Tibial artery (tissue), 4 donors: Measurements from ENCODE around the gene ZNF277.

Experiments
- DNase-seq, 2 donors: peaks; one replicate each; pipeline ENCODE4 v3.0.0-alpha.2; 2019
- H3K27ac ChIP-seq, 2 donors: fragments of 200-600 bp; sonication (generic) in 1 of 2; 1 replicate in 1 of 2; 2 replicates in 1 of 2; pipeline ENCODE4 v1.5.1; 2018 to 2019; ENCODE audit warnings: mild to moderate bottlenecking in 1 of 2
- H3K27me3 ChIP-seq, 2 donors: fragments of 200-600 bp; sonication (generic) in 1 of 2; one replicate each; pipeline versions ENCODE4 v1.5.1 to v1.6.0; 2016 to 2019
- H3K36me3 ChIP-seq, 3 donors: fragments of 200-600 bp; sonication (generic) in 2 of 3; one replicate each; pipeline ENCODE4 v1.5.1; 2016 to 2019; ENCODE audit warnings: mild to moderate bottlenecking in 2 of 3
- H3K4me1 ChIP-seq, 4 donors: fragments of 200-600 bp; sonication (generic) in 2 of 4; 1 replicate in 3 of 4; 2 replicates in 1 of 4; pipeline ENCODE4 v1.5.1; 2016 to 2019
- H3K4me3 ChIP-seq, 2 donors: fragments of 200-600 bp; sonication (generic) in 1 of 2; 1 replicate in 1 of 2; 2 replicates in 1 of 2; pipeline ENCODE4 v1.5.1; 2018 to 2019; ENCODE audit warnings: mild to moderate bottlenecking in 2 of 2
- H3K9me3 ChIP-seq, 3 donors: fragments of 200-600 bp; sonication (generic) in 1 of 3; one replicate each; pipeline ENCODE4 v1.5.1; 2016 to 2019
- intact Hi-C: fragments of 100-400 bp; cut with DNase I; formaldehyde crosslinking; loops from one replicate; pipeline ENCODE4 v1.15.0; 2023; ENCODE audit warnings: low total_unique reads
- TF ChIP-seq, protein P1 (sequence below), 2 experiments: fragments of 200-600 bp in 1 of 2; fragments of 450-650 bp in 1 of 2; IDR thresholded peaks; one replicate each; pipeline ENCODE4 v1.5.1; 2017 to 2019; ENCODE audit warnings: antibody characterized with exemption in 2 of 2, mild to moderate bottlenecking in 1 of 2, moderate library complexity in 1 of 2

Gene ZNF277

DNA sequence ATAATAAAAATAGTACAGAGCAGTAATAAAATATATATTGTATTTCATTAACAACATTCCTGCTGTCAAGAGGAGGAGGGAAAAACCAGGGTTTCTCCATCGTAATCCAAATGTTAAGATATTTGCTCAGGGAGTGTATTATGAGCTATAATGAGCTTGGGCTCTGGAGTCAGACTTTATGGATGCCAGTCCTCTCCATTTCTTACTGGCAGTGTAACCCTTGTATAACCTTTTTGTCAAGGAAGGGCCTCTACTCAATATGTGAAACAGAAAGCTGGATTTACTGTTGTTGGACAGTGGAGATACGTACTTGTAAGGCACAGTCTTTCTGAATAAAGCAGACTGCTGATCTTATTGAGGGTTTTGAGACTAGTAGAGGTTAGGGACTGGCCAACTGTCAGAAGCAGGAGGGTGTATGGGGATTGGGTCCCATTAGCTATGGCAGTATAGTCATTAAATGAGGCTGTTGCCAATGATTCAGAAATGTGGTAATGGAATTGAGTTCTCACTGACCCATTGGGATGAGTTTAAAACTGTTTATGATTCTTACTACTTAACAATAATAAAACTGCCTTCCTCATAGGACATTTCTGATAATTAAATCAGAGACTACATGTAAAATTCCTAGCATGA lies 56.5 kb downstream of the ZNF277 start:
- no peak for DNase-seq
- Histone ChIP-seq H3K27ac (no peak overlapping the region), H3K4me3 (no peak overlapping the region), H3K9me3 (no peaks in the 10 kb centered on the region), H3K27me3 (no peaks in the 10 kb centered on the region), H3K36me3 (no peaks in the 10 kb centered on the region), H3K4me1 (peaks cover 0 to 13% (median 0%) of the 10 kb centered on the region in 4 donors)
- TF ChIP-seq, protein P1, sequence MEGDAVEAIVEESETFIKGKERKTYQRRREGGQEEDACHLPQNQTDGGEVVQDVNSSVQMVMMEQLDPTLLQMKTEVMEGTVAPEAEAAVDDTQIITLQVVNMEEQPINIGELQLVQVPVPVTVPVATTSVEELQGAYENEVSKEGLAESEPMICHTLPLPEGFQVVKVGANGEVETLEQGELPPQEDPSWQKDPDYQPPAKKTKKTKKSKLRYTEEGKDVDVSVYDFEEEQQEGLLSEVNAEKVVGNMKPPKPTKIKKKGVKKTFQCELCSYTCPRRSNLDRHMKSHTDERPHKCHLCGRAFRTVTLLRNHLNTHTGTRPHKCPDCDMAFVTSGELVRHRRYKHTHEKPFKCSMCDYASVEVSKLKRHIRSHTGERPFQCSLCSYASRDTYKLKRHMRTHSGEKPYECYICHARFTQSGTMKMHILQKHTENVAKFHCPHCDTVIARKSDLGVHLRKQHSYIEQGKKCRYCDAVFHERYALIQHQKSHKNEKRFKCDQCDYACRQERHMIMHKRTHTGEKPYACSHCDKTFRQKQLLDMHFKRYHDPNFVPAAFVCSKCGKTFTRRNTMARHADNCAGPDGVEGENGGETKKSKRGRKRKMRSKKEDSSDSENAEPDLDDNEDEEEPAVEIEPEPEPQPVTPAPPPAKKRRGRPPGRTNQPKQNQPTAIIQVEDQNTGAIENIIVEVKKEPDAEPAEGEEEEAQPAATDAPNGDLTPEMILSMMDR (IDR thresholded peaks at IDR 0.05) = no peak
- intact Hi-C loops = no loop called here

- no peaks in the 10 kb centered on the region for H3K36me3 ChIP-seq
- no peaks in the 10 kb centered on the region for H3K27me3 ChIP-seq
- no peak overlapping the region for H3K4me3 ChIP-seq
- no peak for DNase-seq
- peaks cover 0 to 13% (median 0%) of the 10 kb centered on the region in 4 donors for H3K4me1 ChIP-seq
- no peaks in the 10 kb centered on the region for H3K9me3 ChIP-seq
- TF ChIP-seq, protein P1 (IDR thresholded peaks at IDR 0.05) = no peak
- H3K27ac ChIP-seq = no peak overlapping the region
- intact Hi-C loops = no loop called here
Measured at GRCh38 chr7:112263519-112263918, 57.0 kb downstream of the ZNF277 start.

DNA sequence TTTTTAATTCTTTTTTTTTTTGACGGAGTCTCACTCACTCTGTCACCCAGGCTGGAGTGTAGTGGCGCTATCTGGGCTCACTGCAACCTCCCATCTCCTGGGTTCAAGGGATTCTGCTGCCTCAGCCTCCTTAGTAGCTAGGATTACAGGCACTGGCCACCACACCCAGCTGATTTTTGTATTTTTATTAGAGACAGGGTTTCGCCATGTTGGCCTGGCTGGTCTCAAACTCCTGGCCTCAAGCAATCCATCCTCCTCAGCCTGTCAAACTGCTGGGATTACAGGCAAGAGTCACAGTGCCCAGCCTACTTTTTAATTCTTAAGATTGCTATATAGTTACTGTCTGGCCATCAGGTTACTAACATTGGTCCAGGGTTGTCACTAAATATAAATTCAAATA lies 59.6 kb downstream of the ZNF277 start:
- Histone ChIP-seq H3K4me1 (peaks cover 0 to 13% (median 0%) of the 10 kb centered on the region in 4 donors), H3K9me3 (no peaks in the 10 kb centered on the region), H3K4me3 (no peak overlapping the region), H3K27ac (no peak overlapping the region), H3K36me3 (no peaks in the 10 kb centered on the region), H3K27me3 (no peaks in the 10 kb centered on the region)
- intact Hi-C loops = no loop called here
- TF ChIP-seq, protein P1 (IDR thresholded peaks at IDR 0.05) = no peak
- DNase-seq = no peak

GRCh38 chr7:112266595-112267270 lies 60.2 kb downstream of the ZNF277 start:
- intact Hi-C loops = no loop called here
- Histone ChIP-seq H3K27ac (no peak overlapping the region), H3K9me3 (no peaks in the 10 kb centered on the region), H3K4me1 (peaks cover 0 to 13% (median 0%) of the 10 kb centered on the region in 4 donors), H3K36me3 (no peaks in the 10 kb centered on the region), H3K27me3 (no peaks in the 10 kb centered on the region), H3K4me3 (no peak overlapping the region)
- TF ChIP-seq, protein P1 (IDR thresholded peaks at IDR 0.05) = no peak
- DNase-seq = no peak

DNA sequence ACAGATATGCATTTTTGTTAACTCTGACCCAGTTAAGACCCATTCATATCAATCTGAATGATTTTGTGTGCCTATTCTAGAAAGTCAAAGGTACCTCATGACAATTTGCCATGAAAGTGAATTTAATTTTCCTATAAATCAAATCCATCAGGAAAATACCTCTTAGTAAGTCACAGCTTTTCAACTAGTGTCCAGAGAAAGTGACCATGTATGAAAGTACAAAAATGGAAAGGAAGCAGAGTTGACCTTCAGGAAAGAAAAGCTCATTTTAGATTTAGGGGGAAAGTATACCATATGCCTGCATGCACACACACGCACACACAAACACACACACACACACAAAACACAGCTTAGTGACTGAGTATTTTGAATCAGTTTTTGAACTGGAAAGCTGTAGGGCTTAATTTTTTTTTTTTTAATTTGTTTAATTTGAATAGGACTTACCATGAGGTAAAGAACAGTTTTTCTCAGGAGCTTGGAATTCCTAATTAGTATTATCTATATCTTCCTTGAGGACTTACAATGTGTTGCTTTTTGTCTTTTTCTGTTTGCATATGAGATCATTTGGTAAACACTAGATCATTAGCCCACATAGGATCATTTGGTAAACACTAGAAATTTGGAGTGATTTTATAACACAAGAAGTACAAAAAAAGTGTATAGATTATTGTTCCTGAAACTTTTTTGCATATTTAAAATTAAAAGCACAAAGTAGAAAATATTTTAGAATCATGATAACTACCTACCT lies 61.6 kb downstream of the ZNF277 start:
- Histone ChIP-seq H3K4me3 (no peak overlapping the region), H3K36me3 (no peaks in the 10 kb centered on the region), H3K27me3 (no peaks in the 10 kb centered on the region), H3K4me1 (peaks cover 0 to 6% (median 0%) of the 10 kb centered on the region in 4 donors), H3K27ac (no peak overlapping the region), H3K9me3 (peaks cover 0 to under 1% (median 0%) of the 10 kb centered on the region in 3 donors)
- no peak for DNase-seq
- TF ChIP-seq, protein P1 (IDR thresholded peaks at IDR 0.05) = no peak
- intact Hi-C loops = no loop called here
